Suprapubic skin (tissue), 4 donors: ENCODE measurements around the gene FAM89B. TPM values are rescaled to one million over a fixed set of nuclear protein-coding genes. Genes with fewer than 3 reads are reported as not detected.

Experiments used
- DNase-seq, 2 donors: peaks; one replicate each; pipeline ENCODE4 v3.0.0-alpha.2; 2019; ENCODE audit warnings: low spot score in 2 of 2
- H3K27ac ChIP-seq: fragments of 200-600 bp; sonication (generic); one replicate; pipeline ENCODE4 v1.5.1; 2019
- H3K27me3 ChIP-seq: fragments of 200-600 bp; sonication (generic); one replicate; pipeline ENCODE4 v1.5.1; 2019
- H3K36me3 ChIP-seq: fragments of 200-600 bp; sonication (generic); one replicate; pipeline ENCODE4 v1.5.1; 2019
- H3K4me1 ChIP-seq: fragments of 200-600 bp; sonication (generic); one replicate; pipeline ENCODE4 v1.5.1; 2019
- H3K4me3 ChIP-seq: fragments of 200-600 bp; sonication (generic); one replicate; pipeline ENCODE4 v1.5.1; 2019; ENCODE audit warnings: mild to moderate bottlenecking
- H3K9me3 ChIP-seq: fragments of 200-600 bp; sonication (generic); one replicate; pipeline ENCODE4 v1.5.1; 2019
- EP300 ChIP-seq: sonication (generic); formaldehyde crosslinking; IDR thresholded peaks from one replicate; pipeline ENCODE4 v1.6.1; 2017; ENCODE audit warnings: antibody characterized with exemption
- POLR2A ChIP-seq, 2 donors: fragments of 450-650 bp; IDR thresholded peaks; one replicate each; pipeline ENCODE4 v1.6.1; 2017; ENCODE audit warnings: antibody characterized with exemption in 2 of 2, mild to moderate bottlenecking in 2 of 2, moderate library complexity in 2 of 2
- POLR2AphosphoS5 ChIP-seq, 3 donors: sonication (generic); formaldehyde crosslinking; IDR thresholded peaks; one replicate each; pipeline ENCODE4 v1.6.1; 2017; ENCODE audit warnings: antibody characterized with exemption in 3 of 3
- WGBS: methylation state at CpG from one replicate; pipeline ENCODE4 v1.1.5; 2018; 5-methylcytosine and 5-hydroxymethylcytosine counted together
- total RNA-seq, 4 donors: library from RNA; depleted of rRNA; stranded (reverse); fragments of >200 nt; gene quantifications; one replicate each; pipeline ENCODE4 v1.1.0, GENCODE V29; 2016
- TF ChIP-seq, protein P1 (sequence below), 2 donors: fragments of 200-600 bp in 1 of 2; fragments of 450-650 bp in 1 of 2; sonication (generic) in 1 of 2; IDR thresholded peaks; one replicate each; pipeline ENCODE4 v1.5.1; 2016 to 2019; ENCODE audit warnings: antibody characterized with exemption in 2 of 2, mild to moderate bottlenecking in 1 of 2, moderate library complexity in 1 of 2

The FAM89B gene
- total RNA-seq, 4 donors from 2014 or later: 45.2 to 103 (median 72.0) TPM

DNA sequence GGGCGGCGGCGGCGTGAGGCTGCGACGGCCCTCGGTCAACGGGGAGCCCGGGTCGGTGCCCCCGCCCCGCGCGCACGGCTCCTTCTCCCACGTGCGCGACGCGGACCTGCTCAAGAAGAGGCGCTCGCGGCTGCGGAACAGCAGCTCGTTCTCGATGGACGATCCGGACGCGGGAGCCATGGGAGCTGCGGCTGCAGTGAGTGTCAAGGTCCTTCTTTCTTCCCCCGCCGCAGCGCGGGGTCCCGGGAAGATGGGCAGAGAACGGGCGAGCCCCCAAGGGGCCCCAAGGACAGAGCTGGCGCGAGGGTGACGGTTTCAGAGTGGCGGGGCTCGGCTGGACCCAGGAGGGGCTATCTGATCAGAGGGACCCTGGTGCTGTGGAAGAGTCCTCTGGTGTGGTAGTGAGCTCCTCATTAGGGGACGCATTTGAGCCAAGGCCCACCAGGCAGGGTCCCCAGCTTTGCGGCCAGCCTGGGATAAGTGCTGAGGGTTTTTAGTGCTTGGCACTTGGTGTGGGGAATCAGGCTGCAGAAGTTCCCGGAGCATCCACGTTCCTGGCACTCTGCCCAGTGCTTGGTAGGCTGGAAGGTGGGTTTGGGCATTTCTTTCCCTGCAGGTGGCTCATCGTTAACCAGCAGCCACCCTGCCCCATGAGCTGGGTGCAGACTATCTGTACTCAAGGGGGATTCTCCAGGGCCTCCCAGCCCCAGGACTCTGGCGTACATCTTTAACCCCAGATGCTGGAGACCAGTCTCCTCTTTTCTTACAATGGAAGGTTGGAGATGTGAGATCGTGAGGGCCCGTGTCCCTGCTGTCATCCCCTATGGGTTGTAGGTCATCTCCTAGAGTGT, 13.3 kb downstream of the FAM89B start:
- DNase-seq: no peak
- WGBS: 67% methylated on average over 37 of the region's 51 CpGs
- H3K27me3 ChIP-seq: no peaks in the 10 kb centered on the region
- H3K9me3 ChIP-seq: no peaks in the 10 kb centered on the region
- peaks cover 23% of the 10 kb centered on the region for H3K36me3 ChIP-seq
- peaks cover 57% of the 10 kb centered on the region for H3K4me1 ChIP-seq
- no peak for TF ChIP-seq EP300
- TF ChIP-seq POLR2AphosphoS5 (IDR thresholded peaks at IDR 0.05): no peak
- TF ChIP-seq, protein P1, sequence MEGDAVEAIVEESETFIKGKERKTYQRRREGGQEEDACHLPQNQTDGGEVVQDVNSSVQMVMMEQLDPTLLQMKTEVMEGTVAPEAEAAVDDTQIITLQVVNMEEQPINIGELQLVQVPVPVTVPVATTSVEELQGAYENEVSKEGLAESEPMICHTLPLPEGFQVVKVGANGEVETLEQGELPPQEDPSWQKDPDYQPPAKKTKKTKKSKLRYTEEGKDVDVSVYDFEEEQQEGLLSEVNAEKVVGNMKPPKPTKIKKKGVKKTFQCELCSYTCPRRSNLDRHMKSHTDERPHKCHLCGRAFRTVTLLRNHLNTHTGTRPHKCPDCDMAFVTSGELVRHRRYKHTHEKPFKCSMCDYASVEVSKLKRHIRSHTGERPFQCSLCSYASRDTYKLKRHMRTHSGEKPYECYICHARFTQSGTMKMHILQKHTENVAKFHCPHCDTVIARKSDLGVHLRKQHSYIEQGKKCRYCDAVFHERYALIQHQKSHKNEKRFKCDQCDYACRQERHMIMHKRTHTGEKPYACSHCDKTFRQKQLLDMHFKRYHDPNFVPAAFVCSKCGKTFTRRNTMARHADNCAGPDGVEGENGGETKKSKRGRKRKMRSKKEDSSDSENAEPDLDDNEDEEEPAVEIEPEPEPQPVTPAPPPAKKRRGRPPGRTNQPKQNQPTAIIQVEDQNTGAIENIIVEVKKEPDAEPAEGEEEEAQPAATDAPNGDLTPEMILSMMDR (IDR thresholded peaks at IDR 0.05): no peak
- TF ChIP-seq POLR2A (IDR thresholded peaks at IDR 0.05): no peak
- no peak overlapping the region for H3K27ac ChIP-seq
- H3K4me3 ChIP-seq: peak overlapping the region; percentile 19

DNA sequence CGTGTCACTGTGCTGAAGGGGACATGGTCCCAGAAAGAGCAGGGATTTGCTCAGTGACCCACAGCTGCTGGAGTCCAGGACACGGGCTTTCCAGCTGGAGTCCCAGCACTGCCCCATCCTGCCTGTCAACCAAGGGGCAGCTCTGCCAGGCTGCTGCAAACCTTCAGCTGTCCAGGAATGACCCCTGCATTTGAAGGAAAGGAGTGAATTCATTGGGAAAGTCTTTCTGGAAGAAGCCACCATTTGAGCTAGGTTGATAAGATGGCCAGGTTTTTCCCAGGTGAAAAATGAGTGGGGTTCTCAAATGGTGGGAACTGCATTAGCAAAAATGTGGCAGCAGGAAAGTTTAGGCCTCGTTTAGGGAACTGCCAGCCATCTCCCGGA, 13.9 kb downstream of the FAM89B start:
- no peak overlapping the region for H3K4me3 ChIP-seq
- H3K27ac ChIP-seq: no peak overlapping the region
- TF ChIP-seq EP300 (no peak), POLR2AphosphoS5 (IDR thresholded peaks at IDR 0.05) (no peak), POLR2A (IDR thresholded peaks at IDR 0.05) (no peak)
- TF ChIP-seq, protein P1 (IDR thresholded peaks at IDR 0.05): no peak
- H3K27me3 ChIP-seq: no peaks in the 10 kb centered on the region
- no peak for DNase-seq
- peaks cover 55% of the 10 kb centered on the region for H3K4me1 ChIP-seq
- H3K9me3 ChIP-seq: no peaks in the 10 kb centered on the region
- 81% methylated on average over 3 of the region's 4 CpGs for WGBS
- peaks cover 18% of the 10 kb centered on the region for H3K36me3 ChIP-seq

DNA sequence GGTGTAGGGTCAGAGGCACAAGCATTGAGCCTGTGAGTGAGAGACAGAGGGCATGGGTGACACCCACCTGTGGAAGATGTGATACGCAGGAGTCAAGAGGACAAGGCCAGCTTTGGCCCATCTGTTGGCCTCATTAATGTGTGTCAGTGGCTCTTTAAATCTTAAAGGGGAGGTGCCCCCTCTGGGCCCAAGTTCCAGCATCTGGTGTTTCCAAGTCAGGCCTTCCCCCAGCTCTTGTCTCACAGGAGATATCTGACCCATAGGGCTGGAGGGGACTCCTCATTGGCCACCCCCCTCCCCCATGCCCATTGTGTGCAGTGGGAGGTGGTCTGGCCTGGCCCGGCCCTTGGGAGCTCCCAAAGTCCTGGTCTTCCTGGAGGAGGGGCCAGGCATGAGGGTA, 14.3 kb downstream of the FAM89B start:
- no peak overlapping the region for H3K27ac ChIP-seq
- no peak overlapping the region for H3K4me3 ChIP-seq
- no peaks in the 10 kb centered on the region for H3K9me3 ChIP-seq
- TF ChIP-seq POLR2A (IDR thresholded peaks at IDR 0.05): no peak
- TF ChIP-seq, protein P1 (IDR thresholded peaks at IDR 0.05): no peak
- no peak for TF ChIP-seq EP300
- TF ChIP-seq POLR2AphosphoS5 (IDR thresholded peaks at IDR 0.05): no peak
- peaks cover 57% of the 10 kb centered on the region for H3K4me1 ChIP-seq
- peaks cover 18% of the 10 kb centered on the region for H3K36me3 ChIP-seq
- WGBS: 70% methylated on average over 2 of the region's 2 CpGs
- no peaks in the 10 kb centered on the region for H3K27me3 ChIP-seq
- DNase-seq: no peak

DNA sequence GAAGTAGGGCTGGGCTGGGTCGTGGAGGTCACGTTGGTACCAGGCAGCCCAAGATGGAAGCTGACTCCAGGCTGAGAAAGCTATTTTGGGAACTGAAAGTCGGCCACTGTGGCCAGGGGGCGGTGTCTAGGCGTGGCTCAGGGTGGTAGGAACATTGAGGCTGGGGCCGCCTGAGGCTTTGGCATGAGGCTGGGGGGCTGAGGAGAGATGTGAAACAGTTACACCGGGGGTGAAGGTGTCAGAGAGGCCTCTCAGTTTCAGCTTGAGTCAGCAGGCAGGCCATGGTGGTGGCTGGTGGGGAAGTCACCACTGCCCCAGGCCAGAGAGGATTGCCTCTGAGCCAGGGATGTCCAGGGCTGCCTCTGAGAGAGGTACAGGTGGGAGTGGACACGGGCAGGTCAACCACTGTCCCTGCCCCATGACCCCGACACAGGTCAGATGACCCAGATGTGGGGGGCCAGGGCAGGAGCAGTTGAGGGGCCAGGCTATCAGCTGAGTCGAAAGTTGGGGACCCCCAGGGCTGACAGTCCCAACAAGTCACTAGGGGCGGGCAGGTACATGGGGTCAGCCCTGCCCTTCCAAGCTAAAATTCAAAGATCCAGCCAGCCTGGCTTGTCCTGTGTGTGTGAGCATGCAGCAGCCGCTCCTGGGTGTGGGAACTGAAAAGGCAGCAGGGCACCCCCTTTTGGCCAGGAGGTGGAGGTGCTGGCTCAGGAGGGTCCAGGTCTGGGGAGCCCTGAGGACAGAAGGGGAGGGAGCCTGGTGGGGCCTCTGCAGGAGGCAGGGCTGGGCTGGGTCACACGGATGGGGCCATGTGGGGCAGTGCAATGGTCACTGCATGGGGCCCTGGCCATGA, 16.1 kb downstream of the FAM89B start:
- Histone ChIP-seq H3K4me1 (peaks cover 74% of the 10 kb centered on the region), H3K4me3 (no peak overlapping the region), H3K9me3 (no peaks in the 10 kb centered on the region), H3K36me3 (peaks cover 23% of the 10 kb centered on the region), H3K27me3 (no peaks in the 10 kb centered on the region), H3K27ac (peak overlapping the region; percentile 39)
- 39% methylated on average over 5 of the region's 13 CpGs for WGBS
- no peak for DNase-seq
- TF ChIP-seq, protein P1 (IDR thresholded peaks at IDR 0.05): peak; percentile 37 to 59
- no peak for TF ChIP-seq EP300
- no peak for TF ChIP-seq POLR2A (IDR thresholded peaks at IDR 0.05)
- TF ChIP-seq POLR2AphosphoS5 (IDR thresholded peaks at IDR 0.05): no peak
